Chondrocyte (in vitro differentiated cells): ENCODE results near the gene GRHL3. TPM values are rescaled to one million over a fixed set of nuclear protein-coding genes. Genes with fewer than 3 reads are reported as not detected.

Experiments
- DNase-seq: peaks from one replicate; pipeline ENCODE4 v3.0.0; 2021; ENCODE audit warnings: mixed read lengths, low spot score
- H3K27ac Mint-ChIP-seq: one replicate; pipeline ENCODE4 v1.8.0; 2021; ENCODE audit warnings: mild to moderate bottlenecking, moderate library complexity, mixed read lengths; ENCODE audit not compliant: unreplicated experiment
- H3K27me3 Mint-ChIP-seq: 2 replicates; pipeline ENCODE4 v1.8.0; 2021; ENCODE audit warnings: low read depth, mixed read lengths
- H3K36me3 Mint-ChIP-seq: 2 replicates; pipeline ENCODE4 v1.8.0; 2021; ENCODE audit warnings: low read depth, mixed read lengths
- H3K4me1 Mint-ChIP-seq: 2 replicates; pipeline ENCODE4 v1.8.0; 2021; ENCODE audit warnings: low read depth, mild to moderate bottlenecking, mixed read lengths
- H3K4me3 Mint-ChIP-seq: one replicate; pipeline ENCODE4 v1.8.0; 2021; ENCODE audit warnings: mild to moderate bottlenecking, moderate library complexity, mixed read lengths; ENCODE audit not compliant: unreplicated experiment
- H3K9me3 Mint-ChIP-seq: 2 replicates; pipeline ENCODE4 v1.8.0; 2021; ENCODE audit warnings: low read depth, mixed read lengths
- CTCF ChIP-seq: fragments of 200-600 bp; sonication (generic); IDR thresholded peaks from 2 replicates; pipeline ENCODE4 v1.5.0; 2021; ENCODE audit warnings: antibody characterized with exemption, mild to moderate bottlenecking, moderate library complexity
- total RNA-seq: library from RNA; stranded (reverse); gene quantifications from 3 replicates; pipeline ENCODE4 v1.2.1, GENCODE V29; 2021

The GRHL3 gene
- total RNA-seq, 1 donor from 2014 or later: 0.07 TPM

- TF ChIP-seq CTCF: no peak
Observed at GRCh38 chr1:24357038-24357437, 37.9 kb downstream of the GRHL3 start.

GRCh38 chr1:24360681-24361080, 41.5 kb downstream of the GRHL3 start:
- no peaks in the 10 kb centered on the region for H3K9me3 Mint-ChIP-seq
- no peak for TF ChIP-seq CTCF
- DNase-seq: no peak
- peaks cover 1% of the 10 kb centered on the region for H3K36me3 Mint-ChIP-seq
- H3K4me1 Mint-ChIP-seq: peaks cover 35% of the 10 kb centered on the region
- no peaks in the 10 kb centered on the region for H3K27me3 Mint-ChIP-seq
- H3K4me3 Mint-ChIP-seq: no peak overlapping the region
- H3K27ac Mint-ChIP-seq: no peak overlapping the region

More at GRCh38 chr1:24357038-24357437, 37.9 kb downstream of the GRHL3 start:
- H3K27me3 Mint-ChIP-seq: no peaks in the 10 kb centered on the region
- no peak overlapping the region for H3K4me3 Mint-ChIP-seq
- no peaks in the 10 kb centered on the region for H3K9me3 Mint-ChIP-seq
- H3K27ac Mint-ChIP-seq: no peak overlapping the region
- peaks cover 8% of the 10 kb centered on the region for H3K4me1 Mint-ChIP-seq
- peaks cover 1% of the 10 kb centered on the region for H3K36me3 Mint-ChIP-seq
- no peak for DNase-seq

GRCh38 chr1:24361811-24362210, 42.7 kb downstream of the GRHL3 start:
- no peaks in the 10 kb centered on the region for H3K27me3 Mint-ChIP-seq
- TF ChIP-seq CTCF: no peak
- no peaks in the 10 kb centered on the region for H3K9me3 Mint-ChIP-seq
- H3K27ac Mint-ChIP-seq: no peak overlapping the region
- no peak for DNase-seq
- H3K36me3 Mint-ChIP-seq: peaks cover 1% of the 10 kb centered on the region
- H3K4me3 Mint-ChIP-seq: no peak overlapping the region
- peaks cover 45% of the 10 kb centered on the region for H3K4me1 Mint-ChIP-seq

GRCh38 chr1:24362396-24362795, 43.2 kb downstream of the GRHL3 start:
- DNase-seq: no peak
- H3K27me3 Mint-ChIP-seq: no peaks in the 10 kb centered on the region
- H3K27ac Mint-ChIP-seq: no peak overlapping the region
- H3K9me3 Mint-ChIP-seq: no peaks in the 10 kb centered on the region
- H3K36me3 Mint-ChIP-seq: no peaks in the 10 kb centered on the region
- H3K4me1 Mint-ChIP-seq: peaks cover 45% of the 10 kb centered on the region
- TF ChIP-seq CTCF: no peak
- H3K4me3 Mint-ChIP-seq: no peak overlapping the region

- Mint-ChIP-seq H3K27ac (peak overlapping the region; percentile 71), H3K36me3 (no peaks in the 10 kb centered on the region), H3K9me3 (no peaks in the 10 kb centered on the region), H3K27me3 (no peaks in the 10 kb centered on the region), H3K4me1 (peaks cover 45% of the 10 kb centered on the region), H3K4me3 (no peak overlapping the region)
- no peak for TF ChIP-seq CTCF
- DNase-seq: no peak
Observed at GRCh38 chr1:24362982-24363614, 43.9 kb downstream of the GRHL3 start.
